ENCODE data around the gene GPR108. TPM values are rescaled to one million over a fixed set of nuclear protein-coding genes. Genes with fewer than 3 reads are reported as not detected.

GPR108 gene
- polyA plus RNA-seq, 1 donor (not counting 4 experiments of a cell fraction or from before 2014, with no cell fraction given) = 57.7 TPM

DNA sequence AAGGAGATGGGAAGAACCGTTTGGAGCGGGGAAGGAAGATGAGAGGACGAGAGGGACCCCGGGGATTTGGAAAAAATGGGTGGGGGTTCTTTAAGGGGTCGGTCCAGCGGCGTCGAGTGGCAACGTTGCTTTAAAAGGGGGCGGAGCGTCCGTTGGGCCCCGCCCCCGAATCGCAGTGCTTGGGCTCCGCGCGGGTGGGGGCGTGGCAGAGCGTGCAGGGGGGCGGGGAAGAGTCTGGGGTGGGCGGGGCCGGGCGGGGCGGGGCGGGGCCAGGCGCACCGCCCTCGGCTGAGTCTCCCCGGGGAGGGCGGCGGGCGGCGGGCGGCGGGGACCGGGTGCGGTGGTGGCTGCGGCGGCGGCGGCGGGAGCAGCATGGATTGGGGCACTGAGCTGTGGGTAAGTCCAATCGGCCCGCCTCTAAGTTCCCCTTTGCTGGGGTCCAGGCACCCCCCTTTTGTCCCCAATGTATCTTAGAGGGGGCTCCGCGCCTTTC lies 2.1 kb upstream of the GPR108 start, which contains the start of gene TRIP10:
Gene TRIP10, plus strand, starts transcription at position 291 of the 493 bp plus-strand sequence. Its CDS starts 82 bp downstream, at position 373.
- no peaks in the 10 kb centered on the region for H3K9me1 ChIP-seq (ENCODE audit: control insufficient read depth, extremely low read depth, insufficient read depth, low read length)
- DNase-seq (ENCODE audit: low read depth, low spot score) (no peak), FAIRE-seq (no peak)

DNA sequence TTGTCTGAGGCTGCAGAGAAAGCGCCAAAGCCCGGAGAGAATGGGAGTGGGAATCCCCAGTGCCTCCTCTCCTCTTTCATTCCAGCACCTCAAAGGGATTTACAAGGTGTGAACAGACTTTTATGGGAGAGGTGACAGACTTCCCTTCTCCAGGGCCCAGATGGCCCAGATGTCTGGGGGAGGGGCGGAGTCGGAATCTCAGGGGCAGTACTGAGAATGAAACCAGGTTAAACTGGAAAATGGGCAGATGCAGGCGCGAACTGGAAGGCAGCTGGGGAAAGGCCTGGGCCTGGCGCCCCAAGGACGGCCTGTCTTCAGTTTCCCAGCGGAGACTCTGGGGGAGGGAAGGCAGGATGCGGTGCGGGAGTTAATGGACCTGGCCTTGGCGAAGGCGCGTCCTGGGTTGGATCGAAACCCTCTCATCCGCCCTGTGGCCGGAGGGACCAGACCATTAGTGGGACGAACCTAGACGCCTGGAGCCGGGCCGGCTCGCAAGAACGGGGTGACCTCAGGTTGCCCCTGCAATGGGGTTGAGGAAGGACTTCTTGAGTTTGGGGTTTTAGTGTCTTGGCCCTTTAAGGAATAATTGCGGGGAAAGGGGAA lies 1.5 kb upstream of the GPR108 start:
- H4K20me1 ChIP-seq (ENCODE audit: control insufficient read depth, extremely low read depth, insufficient read depth, low read length) = no peaks in the 10 kb centered on the region
- peak overlapping the region; percentile 86 for H3K27ac ChIP-seq (ENCODE audit: control insufficient read depth, insufficient read depth, low read length)
- H3K79me2 ChIP-seq (ENCODE audit: control insufficient read depth, insufficient read depth, low read length) = peaks cover 29% of the 10 kb centered on the region
- peaks cover 4 to 10% of the 10 kb centered on the region in 2 experiments for H3K36me3 ChIP-seq (ENCODE audit: control insufficient read depth in 2 of 2, extremely low read depth in 1 of 2, insufficient read depth in 2 of 2, low read length in 2 of 2)
- dilution Hi-C loops (cut with MboI; ENCODE audit: extremely low pct_ligation_motif_present, low sequenced_read_pairs) = no loop called here
- peak overlapping the region; percentile 81 for H2AFZ ChIP-seq (ENCODE audit: control insufficient read depth, low read length)
- no peaks in the 10 kb centered on the region for H3K9me3 ChIP-seq (ENCODE audit: control insufficient read depth, low read depth, low read length)
- no peak for FAIRE-seq
- peak overlapping the region; percentile 34 to 67 (median 66) for H3K4me3 ChIP-seq (ENCODE audit: control insufficient read depth in 2 of 3, extremely low read depth in 1 of 3, insufficient read depth in 2 of 3, low read depth in 1 of 3, low read length in 3 of 3)
- no peaks in the 10 kb centered on the region for H3K9me1 ChIP-seq (ENCODE audit: control insufficient read depth, extremely low read depth, insufficient read depth, low read length)
- no peaks in the 10 kb centered on the region for H3K27me3 ChIP-seq (ENCODE audit: control insufficient read depth, extremely low read depth, insufficient read depth, low read length)
- TF ChIP-seq EZH2 (IDR thresholded peaks at IDR 0.05; ENCODE audit: low read length) = no peak
- TF ChIP-seq, protein P1, sequence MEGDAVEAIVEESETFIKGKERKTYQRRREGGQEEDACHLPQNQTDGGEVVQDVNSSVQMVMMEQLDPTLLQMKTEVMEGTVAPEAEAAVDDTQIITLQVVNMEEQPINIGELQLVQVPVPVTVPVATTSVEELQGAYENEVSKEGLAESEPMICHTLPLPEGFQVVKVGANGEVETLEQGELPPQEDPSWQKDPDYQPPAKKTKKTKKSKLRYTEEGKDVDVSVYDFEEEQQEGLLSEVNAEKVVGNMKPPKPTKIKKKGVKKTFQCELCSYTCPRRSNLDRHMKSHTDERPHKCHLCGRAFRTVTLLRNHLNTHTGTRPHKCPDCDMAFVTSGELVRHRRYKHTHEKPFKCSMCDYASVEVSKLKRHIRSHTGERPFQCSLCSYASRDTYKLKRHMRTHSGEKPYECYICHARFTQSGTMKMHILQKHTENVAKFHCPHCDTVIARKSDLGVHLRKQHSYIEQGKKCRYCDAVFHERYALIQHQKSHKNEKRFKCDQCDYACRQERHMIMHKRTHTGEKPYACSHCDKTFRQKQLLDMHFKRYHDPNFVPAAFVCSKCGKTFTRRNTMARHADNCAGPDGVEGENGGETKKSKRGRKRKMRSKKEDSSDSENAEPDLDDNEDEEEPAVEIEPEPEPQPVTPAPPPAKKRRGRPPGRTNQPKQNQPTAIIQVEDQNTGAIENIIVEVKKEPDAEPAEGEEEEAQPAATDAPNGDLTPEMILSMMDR (optimal IDR thresholded peaks at IDR 0.05 in 1 of 3, IDR thresholded peaks at IDR 0.05 in 1 of 3, conservative IDR thresholded peaks at IDR 0.05 in 1 of 3; ENCODE audit: extremely low read depth in 1 of 3, insufficient read depth in 2 of 3, low read length in 3 of 3) = no peak
- DNase-seq (ENCODE audit: low read depth, low spot score) = no peak
- peak overlapping the region; percentile 89 for H3K4me2 ChIP-seq (ENCODE audit: control insufficient read depth, extremely low read depth, insufficient read depth, low read depth, low read length)
- H3K9ac ChIP-seq (ENCODE audit: control insufficient read depth, extremely low read depth, insufficient read depth, low read length) = peak overlapping the region; percentile 79
- peaks cover 33% of the 10 kb centered on the region for H3K4me1 ChIP-seq (ENCODE audit: control insufficient read depth, extremely low read depth, insufficient read depth, low read length)

More for the DNA sequence above, 2.1 kb upstream of the GPR108 start, which contains the start of gene TRIP10:
- Histone ChIP-seq H3K4me3 (ENCODE audit: control insufficient read depth in 2 of 3, extremely low read depth in 1 of 3, insufficient read depth in 2 of 3, low read depth in 1 of 3, low read length in 3 of 3) (peak within 1 kb of the TSS; percentile 67 to 81 (median 70)), H3K27ac (ENCODE audit: control insufficient read depth, insufficient read depth, low read length) (peak within 1 kb of the TSS; percentile 86), H3K9ac (ENCODE audit: control insufficient read depth, extremely low read depth, insufficient read depth, low read length) (peak within 1 kb of the TSS; percentile 87), H3K4me1 (ENCODE audit: control insufficient read depth, extremely low read depth, insufficient read depth, low read length) (peaks cover 38% of the 10 kb centered on the region), H3K36me3 (ENCODE audit: control insufficient read depth in 2 of 2, extremely low read depth in 1 of 2, insufficient read depth in 2 of 2, low read length in 2 of 2) (peaks cover 9 to 13% of the 10 kb centered on the region in 2 experiments), H3K27me3 (ENCODE audit: control insufficient read depth, extremely low read depth, insufficient read depth, low read length) (no peaks in the 10 kb centered on the region), H3K4me2 (ENCODE audit: control insufficient read depth, extremely low read depth, insufficient read depth, low read depth, low read length) (peak within 1 kb of the TSS; percentile 89), H3K9me3 (ENCODE audit: control insufficient read depth, low read depth, low read length) (no peaks in the 10 kb centered on the region), H4K20me1 (ENCODE audit: control insufficient read depth, extremely low read depth, insufficient read depth, low read length) (no peaks in the 10 kb centered on the region), H2AFZ (ENCODE audit: control insufficient read depth, low read length) (peak within 1 kb of the TSS; percentile 81), H3K79me2 (ENCODE audit: control insufficient read depth, insufficient read depth, low read length) (peaks cover 31% of the 10 kb centered on the region)
- dilution Hi-C loops (cut with MboI; ENCODE audit: extremely low pct_ligation_motif_present, low sequenced_read_pairs) = no loop called here
- no peak for TF ChIP-seq EZH2 (IDR thresholded peaks at IDR 0.05; ENCODE audit: low read length)
- TF ChIP-seq, protein P1 (optimal IDR thresholded peaks at IDR 0.05 in 1 of 3, IDR thresholded peaks at IDR 0.05 in 1 of 3, conservative IDR thresholded peaks at IDR 0.05 in 1 of 3; ENCODE audit: extremely low read depth in 1 of 3, insufficient read depth in 2 of 3, low read length in 3 of 3) = no peak

Measured in keratinocyte (primary cell).